KG1 (cell line): ENCODE data around the gene ELSPBP1.
"Not testable (repeated sequence)": the region's sequence is repeated elsewhere in the genome, so short reads cannot be mapped to it uniquely, and the experiment has no call there.

ENCODE experiments used
- DNase-seq: peaks from one replicate; lab custom pipeline; 2025; lab: John Stamatoyannopoulos, UW

The ELSPBP1 gene

DNA sequence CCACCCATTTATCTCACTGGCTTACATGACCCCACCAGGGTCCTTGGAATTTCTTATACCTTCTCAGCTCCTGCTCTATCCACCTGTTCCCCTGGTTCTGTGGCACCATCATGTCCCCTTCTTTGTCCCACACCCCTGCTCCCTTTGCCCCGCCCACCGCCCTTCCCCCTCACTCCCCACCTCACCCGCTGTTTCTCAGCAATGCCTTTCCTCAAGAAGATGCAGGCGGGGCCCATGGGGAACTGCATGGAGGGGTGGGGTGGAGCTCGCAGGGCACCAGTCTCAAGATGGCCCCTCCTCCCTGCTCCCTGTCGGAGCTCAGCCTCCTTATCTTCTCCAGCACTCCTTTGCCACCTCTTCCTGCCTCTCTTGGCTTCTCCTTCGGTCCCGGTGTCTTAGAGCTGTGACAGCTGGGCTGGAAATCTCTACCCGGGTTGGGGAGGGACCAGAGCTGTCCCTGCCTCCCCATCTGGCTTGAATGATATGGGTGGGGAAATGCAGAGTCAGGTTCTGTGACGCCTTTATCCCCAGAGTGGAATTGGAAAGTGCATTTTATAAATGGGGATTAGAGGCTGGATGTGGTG, 49.3 kb downstream of the ELSPBP1 start, which contains the start of gene CABP5:
Gene CABP5 (minus strand): TSS at position 405 of the 584 bp plus-strand sequence. CDS start 157 bp downstream, at position 248.
- no peak for DNase-seq

DNA sequence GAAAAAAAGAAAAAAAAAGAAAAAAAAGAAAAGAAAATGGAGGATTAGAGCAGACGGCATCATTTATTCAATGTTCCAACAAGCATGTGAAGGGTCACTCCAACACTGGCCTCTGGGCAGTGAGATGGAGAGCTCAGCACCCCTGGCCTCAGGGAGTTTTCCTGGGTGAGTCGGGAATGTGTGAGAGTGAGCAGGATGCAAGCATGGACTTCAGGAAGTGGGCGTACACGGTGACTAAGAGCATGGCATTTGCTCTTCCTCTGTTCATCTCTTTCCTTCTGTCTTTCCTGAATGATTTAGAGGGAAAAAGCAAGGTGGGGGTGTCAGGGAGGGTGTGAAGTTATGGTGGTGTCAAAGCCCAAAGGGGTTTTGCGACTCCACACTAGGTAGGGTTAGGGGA, 50.1 kb downstream of the ELSPBP1 start:
- no peak for DNase-seq

DNA sequence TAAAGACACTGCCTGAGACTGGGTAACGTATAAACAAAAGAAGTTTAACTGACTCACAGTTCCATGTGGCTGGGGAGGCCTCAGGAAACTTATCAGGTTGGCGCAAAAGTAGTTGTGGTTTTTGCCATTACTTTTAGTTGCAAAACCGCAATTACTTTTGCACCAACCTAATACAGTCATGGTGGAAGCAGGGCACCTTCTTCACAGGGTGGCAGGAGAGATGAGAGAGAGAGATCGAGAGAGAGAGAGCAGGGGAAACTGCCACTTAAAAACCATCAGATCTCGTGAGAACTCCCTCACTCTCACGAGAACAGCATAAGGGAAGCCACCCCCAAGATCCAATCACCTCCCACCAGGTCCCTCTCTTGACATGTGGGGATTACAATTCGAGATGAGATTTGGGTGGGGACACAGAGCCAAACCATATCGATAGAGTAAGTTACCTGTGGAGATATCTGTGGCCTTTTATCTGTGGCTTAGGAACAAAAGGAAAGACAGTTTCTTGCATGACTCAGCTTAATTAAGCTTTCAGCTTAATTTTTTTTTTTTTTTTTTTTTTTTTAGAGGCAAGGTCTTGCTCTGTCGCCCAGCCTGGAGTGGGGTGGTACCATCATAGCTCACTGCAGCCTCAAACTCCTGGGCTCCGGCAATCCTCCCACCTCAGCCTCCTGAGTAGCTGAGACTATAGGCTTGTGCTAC, 57.1 kb downstream of the ELSPBP1 start:
- no peak for DNase-seq

DNA sequence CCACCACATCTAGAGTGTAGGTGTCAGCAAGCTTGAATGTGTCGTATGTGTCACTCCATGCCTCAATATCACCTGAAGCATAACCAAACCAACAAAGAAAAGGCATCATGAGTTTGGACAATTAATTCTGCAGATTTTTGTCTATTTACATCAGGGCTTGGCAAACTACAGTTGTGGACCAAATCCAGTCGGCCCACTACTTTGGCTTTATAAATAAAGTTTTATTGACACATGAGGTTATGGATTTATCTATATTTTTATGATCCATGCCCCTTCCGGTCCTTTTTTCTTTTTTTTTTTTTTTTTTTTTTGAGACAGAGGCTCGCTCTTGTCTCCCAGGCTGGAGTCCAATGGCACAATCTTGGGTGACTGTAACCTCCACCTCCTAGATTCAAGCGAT, 58.6 kb downstream of the ELSPBP1 start:
- no peak for DNase-seq

DNA sequence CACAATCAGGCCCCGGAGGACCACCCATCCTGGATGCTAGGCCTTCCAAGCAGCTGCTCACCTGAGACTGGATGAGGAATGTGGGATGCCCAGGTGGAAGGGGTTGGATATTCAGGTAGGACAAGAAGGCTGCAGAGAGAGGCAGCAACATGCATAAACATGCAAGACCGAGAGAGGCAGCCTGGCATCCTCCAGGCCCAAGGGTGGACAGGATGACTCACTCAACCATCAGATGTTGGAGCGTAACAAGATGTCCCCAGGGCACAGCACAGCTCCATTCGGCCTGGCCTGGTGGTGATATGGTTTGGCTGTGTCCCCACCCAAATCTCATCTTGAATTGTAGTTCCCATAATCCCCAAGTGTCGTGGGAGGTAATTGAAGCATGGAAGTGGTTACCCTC, 59.4 kb downstream of the ELSPBP1 start:
- DNase-seq, result no peak

DNA sequence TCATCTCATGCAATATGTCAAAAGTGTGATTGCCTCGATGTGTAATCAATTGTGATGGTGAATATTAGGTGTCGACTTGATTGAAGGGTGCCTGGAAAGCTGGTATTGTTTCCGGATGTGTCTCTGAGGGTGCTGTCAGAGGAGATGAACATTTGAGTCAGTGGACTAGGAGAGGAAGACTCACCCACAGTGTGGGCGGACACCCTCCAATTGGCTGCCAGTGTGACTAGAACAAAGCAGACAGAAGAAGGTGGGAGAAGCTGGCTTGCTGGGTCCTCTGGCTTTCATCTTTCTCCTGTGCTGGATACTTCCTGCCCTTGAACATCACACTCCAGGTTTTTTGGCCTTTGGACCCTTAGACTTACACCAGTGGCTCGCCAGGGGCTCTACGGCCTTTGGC, 64.9 kb downstream of the ELSPBP1 start:
- DNase-seq, result no peak

DNA sequence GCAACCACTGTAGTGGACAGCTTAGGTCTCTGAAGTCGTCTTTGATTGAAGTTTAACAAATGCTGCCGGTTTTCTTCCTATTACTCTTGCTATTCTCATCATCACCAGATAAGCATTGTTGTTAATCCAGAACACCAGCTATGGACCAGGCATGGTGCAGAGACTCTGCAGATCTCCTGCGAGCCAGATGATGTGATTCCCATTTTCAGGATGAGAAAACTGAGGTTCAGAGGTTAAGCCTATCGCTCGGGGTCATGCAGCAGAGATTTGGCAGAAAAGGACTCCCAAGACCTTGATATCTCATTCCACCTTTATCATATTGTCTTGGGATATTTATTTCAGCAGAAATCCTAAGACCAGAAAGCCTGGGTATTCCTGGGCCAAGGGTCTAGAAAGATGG, 65.9 kb downstream of the ELSPBP1 start:
- DNase-seq, result no peak

DNA sequence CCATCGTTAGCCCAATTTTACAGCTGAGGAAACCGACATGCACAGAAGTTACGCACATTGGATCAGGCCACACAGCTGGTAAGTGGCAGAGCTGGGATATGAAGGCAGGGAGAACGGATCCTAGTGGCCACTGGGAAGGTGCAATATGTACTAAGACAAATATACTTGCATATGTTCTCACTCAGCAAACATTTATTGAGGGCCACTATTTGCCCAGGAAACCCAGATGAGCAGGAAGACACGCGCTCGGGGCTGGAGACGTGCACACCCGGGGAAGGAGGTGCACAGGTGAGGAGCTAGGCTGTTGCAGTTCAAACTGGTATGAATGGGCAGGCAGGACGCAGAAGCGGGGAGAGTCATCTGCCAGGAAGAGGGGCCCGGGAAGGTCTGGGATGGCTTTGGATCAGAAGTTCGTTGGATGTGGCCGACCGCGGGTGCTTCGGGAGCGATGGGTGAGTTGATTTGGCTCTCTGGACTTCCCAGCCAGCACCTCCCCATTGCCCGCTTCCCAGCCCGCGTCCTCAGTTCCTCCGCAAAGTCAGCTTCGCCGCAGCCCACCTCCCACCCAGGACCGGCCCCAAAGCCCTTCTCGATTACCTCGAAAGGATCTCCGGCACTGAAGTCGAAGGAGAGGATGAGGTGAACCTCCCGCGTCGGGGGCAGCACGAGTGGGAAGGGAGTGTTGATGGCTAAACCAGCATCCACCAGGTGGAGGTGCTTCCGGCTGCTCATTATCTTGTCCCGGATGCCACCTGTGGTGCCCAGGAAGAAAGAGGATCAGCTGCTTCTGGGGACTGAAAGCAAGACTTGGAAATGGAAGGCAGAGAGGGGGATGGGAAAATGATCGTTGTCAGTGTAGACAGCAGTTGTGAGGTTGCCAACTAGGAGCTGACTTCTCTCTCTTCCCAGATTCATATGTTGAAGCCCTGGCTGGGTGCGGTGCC, 67.2 kb downstream of the ELSPBP1 start:
- DNase-seq, result no peak

DNA sequence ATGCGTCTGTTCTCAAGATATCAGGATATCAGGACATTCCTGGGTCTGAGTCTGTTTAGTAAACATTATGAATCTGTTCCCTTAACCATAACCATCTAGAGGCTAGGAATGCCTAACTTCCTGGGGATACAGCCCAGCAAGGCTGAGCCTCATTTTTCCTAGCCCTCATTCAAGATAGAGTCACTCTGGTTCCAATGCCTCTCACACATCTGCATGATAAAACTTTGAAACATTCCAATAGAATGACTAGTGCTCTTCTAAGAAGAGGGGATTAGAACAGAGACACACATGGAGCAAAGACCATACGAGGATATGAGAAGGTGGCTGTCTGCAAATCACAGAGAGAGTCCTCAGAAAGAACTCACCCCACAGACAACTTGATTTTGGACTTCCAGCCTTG, 70.1 kb downstream of the ELSPBP1 start:
- no peak for DNase-seq

DNA sequence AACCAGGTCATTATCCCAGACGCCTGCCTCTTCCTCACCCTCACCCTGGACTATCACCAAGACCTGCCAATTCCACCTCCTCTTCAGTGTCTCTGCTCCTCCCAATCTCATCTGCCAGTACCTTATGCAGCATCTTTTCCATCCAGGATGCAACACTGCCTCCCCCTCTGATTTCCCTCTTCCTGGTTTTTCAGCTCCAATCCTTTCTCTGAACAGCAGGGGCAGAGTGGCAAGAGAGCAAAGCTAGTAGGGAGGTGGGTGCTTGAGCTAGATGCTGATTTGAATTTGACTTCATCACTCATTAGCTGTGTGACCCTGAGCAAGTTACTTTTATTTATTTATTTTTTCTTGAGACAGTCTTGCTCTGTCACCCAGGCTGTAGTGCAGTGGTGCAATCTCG, 75.0 kb downstream of the ELSPBP1 start:
- DNase-seq, result no peak

DNA sequence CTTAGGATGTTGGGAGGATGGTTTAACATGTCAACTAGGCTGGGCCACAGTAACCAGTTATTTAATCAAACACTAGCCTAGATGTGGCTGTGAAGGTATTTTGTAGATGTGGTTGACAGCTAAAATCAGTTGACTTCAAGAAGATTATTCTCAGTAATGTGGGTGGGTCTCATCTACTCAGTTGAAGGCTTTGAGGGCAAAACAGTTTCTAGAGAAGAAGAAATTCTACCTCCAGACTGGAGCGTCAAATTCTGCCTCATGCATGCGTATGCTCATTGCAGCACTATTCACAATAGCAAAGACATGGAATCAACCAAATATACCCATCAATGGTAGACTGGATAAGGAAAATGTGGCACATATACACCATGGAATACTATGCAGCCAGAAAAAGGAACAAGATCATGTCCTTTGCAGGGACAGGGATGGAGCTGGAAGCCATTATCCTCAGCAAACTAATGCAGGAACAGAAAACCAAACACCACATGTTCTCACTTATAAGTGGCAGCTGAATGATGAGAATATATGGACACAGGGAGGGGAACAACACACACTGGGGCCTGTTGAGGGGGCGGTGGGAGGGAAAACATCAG, 75.8 kb downstream of the ELSPBP1 start:
- DNase-seq, result not testable (repeated sequence)
